IMR-90 (cell line): ENCODE data around the gene VDAC1. TPM values are rescaled to one million over a fixed set of nuclear protein-coding genes. Genes with fewer than 3 reads are reported as not detected.

Experiments
- ATAC-seq: fragments of 200-7000 bp; cut with Tn5 transposase; 2 replicates; pipeline ENCODE4 v1.9.1; 2020; ENCODE audit warnings: low read depth, mild to moderate bottlenecking, moderate library complexity
- BruUV-seq: library from RNA; stranded (reverse); fragments of 400-500 nt; replicated peaks from 2 replicates; lab custom pipeline; 2021; lab: Mats Ljungman, UMichigan
- CTCF ChIA-PET: fragments of 300-600 bp; formaldehyde crosslinking; extraction: SDS; loops from one replicate; lab custom pipeline; 2021; ENCODE audit warnings: antibody characterized with exemption; lab: Yijun Ruan, JAX
- POLR2A ChIA-PET: fragments of 300-600 bp; sonication (Branson Sonifier 250); formaldehyde crosslinking; loops from one replicate; lab custom pipeline; 2022; ENCODE audit warnings: antibody characterized with exemption; ENCODE audit not compliant: unreplicated experiment; lab: Charles Lee
- DNase-seq: peaks from one replicate; pipeline ENCODE4 v3.0.0; 2013
- H2AFZ ChIP-seq: replicated peaks from 2 replicates; pipeline ENCODE3; 2013; ENCODE audit warnings: low read length, mild to moderate bottlenecking; ENCODE audit not compliant: poor library complexity
- H2AK5ac ChIP-seq: 2 replicates; pipeline ENCODE4 v1.6.1; 2013; ENCODE audit warnings: low read depth, low read length, inconsistent platforms
- H2AK9ac ChIP-seq: replicated peaks from 2 replicates; pipeline ENCODE3; 2013; ENCODE audit warnings: mild to moderate bottlenecking, low read depth, low read length, moderate library complexity; ENCODE audit not compliant: poor library complexity
- H2BK120ac ChIP-seq: 2 replicates; pipeline ENCODE4 v1.6.1; 2013; ENCODE audit warnings: low read depth, low read length, inconsistent platforms
- H2BK15ac ChIP-seq: 3 replicates; pipeline ENCODE4 v1.6.1; 2013; ENCODE audit warnings: low read depth, low read length, inconsistent platforms
- H2BK20ac ChIP-seq: 2 replicates; pipeline ENCODE4 v1.6.1; 2013; ENCODE audit warnings: low read depth, mild to moderate bottlenecking, inconsistent platforms, low read length, moderate library complexity
- H2BK5ac ChIP-seq: 2 replicates; pipeline ENCODE4 v1.6.1; 2013; ENCODE audit warnings: mild to moderate bottlenecking, low read depth, low read length, inconsistent platforms; ENCODE audit not compliant: poor library complexity, severe bottlenecking
- H3K14ac ChIP-seq: replicated peaks from 2 replicates; pipeline ENCODE4 v1.6.1; 2013; ENCODE audit warnings: low read depth, low read length, inconsistent platforms
- H3K18ac ChIP-seq: 2 replicates; pipeline ENCODE4 v1.6.1; 2013; ENCODE audit warnings: low read depth, low read length, control low read depth
- H3K23ac ChIP-seq: 2 replicates; pipeline ENCODE4 v1.6.1; 2013; ENCODE audit warnings: low read depth, low read length, inconsistent platforms
- H3K27ac ChIP-seq: 2 replicates; pipeline ENCODE4 v1.5.1; 2013; ENCODE audit warnings: mild to moderate bottlenecking, control low read depth, low read length; ENCODE audit not compliant: insufficient read depth
- H3K27me3 ChIP-seq: 2 replicates; pipeline ENCODE4 v1.6.1; 2013; ENCODE audit warnings: low read length; ENCODE audit not compliant: control insufficient read depth, insufficient read depth
- H3K36me3 ChIP-seq: 2 replicates; pipeline ENCODE4 v1.6.1; 2013; ENCODE audit warnings: low read length, mixed read lengths; ENCODE audit not compliant: control insufficient read depth, insufficient read depth
- H3K4ac ChIP-seq: 2 replicates; pipeline ENCODE4 v1.6.1; 2013; ENCODE audit warnings: low read depth, low read length, inconsistent platforms
- H3K4me1 ChIP-seq: 2 replicates; pipeline ENCODE4 v1.6.1; 2013; ENCODE audit warnings: low read length, mixed read lengths; ENCODE audit not compliant: control insufficient read depth, insufficient read depth
- H3K4me2 ChIP-seq: 2 replicates; pipeline ENCODE4 v1.6.1; 2013; ENCODE audit warnings: low read depth, mild to moderate bottlenecking, control low read depth, low read length, moderate library complexity
- H3K4me3 ChIP-seq: 2 replicates; pipeline ENCODE4 v1.5.1; 2013; ENCODE audit warnings: low read depth, mild to moderate bottlenecking, control low read depth, low read length, moderate library complexity; ENCODE audit not compliant: insufficient read depth
- H3K56ac ChIP-seq: 2 replicates; pipeline ENCODE4 v1.6.1; 2013; ENCODE audit warnings: low read length, inconsistent platforms; ENCODE audit not compliant: insufficient read depth; ENCODE audit errors: extremely low read depth
- H3K79me1 ChIP-seq, 2 experiments: 2 replicates each; pipeline ENCODE4 v1.6.1; 2013; ENCODE audit warnings: low read length in 2 of 2, inconsistent platforms in 1 of 2, low read depth in 1 of 2
- H3K9ac ChIP-seq: 2 replicates; pipeline ENCODE4 v1.6.1; 2013; ENCODE audit warnings: low read depth, low read length, control low read depth
- H3K9me1 ChIP-seq: 2 replicates; pipeline ENCODE4 v1.6.1; 2013; ENCODE audit warnings: low read length, inconsistent platforms; ENCODE audit not compliant: insufficient read depth
- H3K9me3 ChIP-seq: 2 replicates; pipeline ENCODE4 v1.6.1; 2013; ENCODE audit warnings: low read length; ENCODE audit not compliant: control insufficient read depth, insufficient read depth
- H4K20me1 ChIP-seq: 2 replicates; pipeline ENCODE4 v1.6.1; 2013; ENCODE audit warnings: low read length, inconsistent platforms; ENCODE audit not compliant: insufficient read depth
- H4K5ac ChIP-seq: 2 replicates; pipeline ENCODE4 v1.6.1; 2013; ENCODE audit warnings: mild to moderate bottlenecking, low read depth, low read length, control low read depth
- H4K8ac ChIP-seq, 2 experiments: 2 replicates each; pipeline ENCODE4 v1.6.1; 2013; ENCODE audit warnings: low read depth in 2 of 2, low read length in 2 of 2, control low read depth in 1 of 2, inconsistent platforms in 1 of 2
- H4K91ac ChIP-seq: 2 replicates; pipeline ENCODE4 v1.6.1; 2013; ENCODE audit warnings: low read depth, low read length, inconsistent platforms; ENCODE audit not compliant: insufficient read depth
- BHLHE40 ChIP-seq: fragments of 150-350 bp; IDR thresholded peaks from 2 replicates; pipeline ENCODE4 v1.6.1; 2016; ENCODE audit warnings: mild to moderate bottlenecking, low read depth, low read length
- CEBPB ChIP-seq: IDR thresholded peaks from 2 replicates; pipeline ENCODE4 v1.6.1; 2012; ENCODE audit warnings: low read depth, low read length, improper control_type of control experiment
- CHD1 ChIP-seq: IDR thresholded peaks from 2 replicates; pipeline ENCODE4 v1.6.1; 2012; ENCODE audit warnings: low read depth, low read length, improper control_type of control experiment
- FOS ChIP-seq: fragments of 150-350 bp; IDR thresholded peaks from 2 replicates; pipeline ENCODE4 v1.6.1; 2016; ENCODE audit warnings: low read depth, low read length
- MAFK ChIP-seq: IDR thresholded peaks from 2 replicates; pipeline ENCODE4 v1.6.1; 2012; ENCODE audit warnings: low read depth, low read length, improper control_type of control experiment
- MAZ ChIP-seq: IDR thresholded peaks from 2 replicates; pipeline ENCODE4 v1.6.1; 2012; ENCODE audit warnings: low read depth, mild to moderate bottlenecking, low read length, improper control_type of control experiment, moderate library complexity, borderline replicate concordance
- MXI1 ChIP-seq: IDR thresholded peaks from 2 replicates; pipeline ENCODE4 v1.6.1; 2012; ENCODE audit warnings: low read depth, mild to moderate bottlenecking, low read length, moderate library complexity, borderline replicate concordance
- POLR2A ChIP-seq: IDR thresholded peaks from 2 replicates; pipeline ENCODE4 v1.6.1; 2012; ENCODE audit warnings: mild to moderate bottlenecking, low read depth, low read length
- RAD21 ChIP-seq: IDR thresholded peaks from 2 replicates; pipeline ENCODE4 v1.6.1; 2012; ENCODE audit warnings: low read length, improper control_type of control experiment
- RCOR1 ChIP-seq: IDR thresholded peaks from 2 replicates; pipeline ENCODE4 v1.6.1; 2012; ENCODE audit warnings: mild to moderate bottlenecking, low read length, improper control_type of control experiment; ENCODE audit not compliant: insufficient replicate concordance
- RFX5 ChIP-seq: IDR thresholded peaks from 2 replicates; pipeline ENCODE4 v1.8.0; 2012; ENCODE audit warnings: low read depth, mild to moderate bottlenecking, low read length, moderate library complexity
- SMC3 ChIP-seq: fragments of 150-350 bp; IDR thresholded peaks from 2 replicates; pipeline ENCODE4 v1.6.1; 2016; ENCODE audit warnings: low read depth, mild to moderate bottlenecking, antibody characterized with exemption, low read length, moderate library complexity
- WGBS, 2 experiments: methylation state at CpG; one replicate each; pipeline versions ENCODE4 v1.1.5 to v1.1.7; 2013; ENCODE audit warnings: missing lambda C conversion rate in 2 of 2; ENCODE audit not compliant: insufficient read length in 1 of 2; ENCODE audit errors: extremely low coverage in 2 of 2; 5-methylcytosine and 5-hydroxymethylcytosine counted together
- dilution Hi-C: fragments of 300-500 bp; cut with HindIII; formaldehyde crosslinking; loops from one replicate; pipeline ENCODE4 v1.14.3; 2018; ENCODE audit warnings: low sequenced_read_pairs; ENCODE audit not compliant: unreplicated experiment
- in situ Hi-C: fragments of 300-500 bp; cut with MboI; formaldehyde crosslinking; loops from 3 replicates; pipeline ENCODE4 v1.14.3; 2019; ENCODE audit warnings: low sequenced_read_pairs, inconsistent platforms, mixed read lengths
- intact Hi-C: fragments of 100-400 bp; cut with micrococcal nuclease; formaldehyde crosslinking; loops from 2 replicates; pipeline ENCODE4 v1.10.0; 2022
- polyA plus RNA-seq, 3 experiments: library from polyadenylated mRNA; depleted of rRNA; stranded (reverse); fragments of >200 nt; gene quantifications; 2 replicates each; pipeline ENCODE4 v1.2.3, GENCODE V29; 2012; ENCODE audit warnings: low replicate concordance in 1 of 3
- total RNA-seq: library from RNA; depleted of rRNA; stranded (reverse); fragments of >200 nt; gene quantifications from 2 replicates; pipeline ENCODE4 v1.2.3, GENCODE V29; 2012
- TF ChIP-seq, protein P1 (sequence below): fragments of 150-350 bp; IDR thresholded peaks from 2 replicates; pipeline ENCODE4 v1.6.1; 2016; ENCODE audit warnings: low read depth, mild to moderate bottlenecking, low read length, moderate library complexity, borderline replicate concordance
- TF ChIP-seq, protein P2 (sequence below): conservative IDR thresholded peaks from 2 replicates; pipeline ENCODE4 v1.5.1; 2012; ENCODE audit warnings: mild to moderate bottlenecking, low read depth, low read length, improper control_type of control experiment
- TF ChIP-seq, protein P3 (sequence below): fragments of 150-350 bp; IDR thresholded peaks from 2 replicates; pipeline ENCODE4 v1.6.1; 2017; ENCODE audit warnings: mild to moderate bottlenecking, antibody characterized with exemption, low read length, low read depth

VDAC1 gene
- total and polyA plus RNA-seq, 2 of the 4 experiments (the other 2 are of a cell fraction): 289 to 365 TPM

DNA sequence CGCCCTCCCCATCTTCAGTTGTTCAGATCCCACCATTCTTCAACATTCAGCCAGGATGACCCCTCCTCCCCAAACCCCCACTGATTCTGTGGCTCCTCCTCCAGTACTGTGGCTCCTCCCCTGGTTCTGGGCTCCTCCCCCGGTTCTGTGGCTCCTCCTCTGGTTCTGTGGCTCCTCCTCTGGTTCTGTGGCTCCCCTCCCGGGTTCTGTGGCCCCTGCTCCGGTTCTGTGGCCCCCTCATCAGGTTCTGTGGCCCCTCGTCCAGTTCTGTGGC, 69.2 kb downstream of the VDAC1 start:
- ChIA-PET CTCF (no interaction called here), POLR2A (no interaction called here)
- Histone ChIP-seq H4K8ac (no peak overlapping the region), H2AK5ac (no peak overlapping the region), H2AFZ (no peak overlapping the region), H3K4me2 (no peak overlapping the region), H2AK9ac (no peak overlapping the region), H4K91ac (no peak overlapping the region), H3K9ac (no peak overlapping the region), H2BK20ac (no peak overlapping the region), H3K9me1 (no peaks in the 10 kb centered on the region), H3K27ac (no peak overlapping the region), H3K23ac (no peak overlapping the region), H3K56ac (no peak overlapping the region), H3K14ac (no peak overlapping the region), H3K27me3 (peaks cover 32% of the 10 kb centered on the region), H3K4ac (no peak overlapping the region), H4K5ac (no peak overlapping the region), H4K20me1 (no peaks in the 10 kb centered on the region), H3K79me1 (no peaks in the 10 kb centered on the region), H2BK5ac (no peak overlapping the region), H3K4me1 (no peaks in the 10 kb centered on the region), H2BK120ac (no peak overlapping the region), H3K18ac (no peak overlapping the region), H2BK15ac (no peak overlapping the region), H3K9me3 (peaks cover 1% of the 10 kb centered on the region; the same call in 1 of the 2 replicates), H3K4me3 (no peak overlapping the region), H3K36me3 (no peaks in the 10 kb centered on the region)
- dilution Hi-C loops (no loop called here), in situ Hi-C loops (no loop called here), intact Hi-C loops (no loop called here)
- WGBS, 2 experiments: 49% methylated on average over 4 of the region's 5 CpGs; no CpG with 5 or more reads in 1 of the 2 experiments
- no TSS peak for BruUV-seq
- no peak for DNase-seq
- no peak for TF ChIP-seq RAD21
- no peak for TF ChIP-seq RCOR1
- no peak for TF ChIP-seq POLR2A
- TF ChIP-seq, protein P1, sequence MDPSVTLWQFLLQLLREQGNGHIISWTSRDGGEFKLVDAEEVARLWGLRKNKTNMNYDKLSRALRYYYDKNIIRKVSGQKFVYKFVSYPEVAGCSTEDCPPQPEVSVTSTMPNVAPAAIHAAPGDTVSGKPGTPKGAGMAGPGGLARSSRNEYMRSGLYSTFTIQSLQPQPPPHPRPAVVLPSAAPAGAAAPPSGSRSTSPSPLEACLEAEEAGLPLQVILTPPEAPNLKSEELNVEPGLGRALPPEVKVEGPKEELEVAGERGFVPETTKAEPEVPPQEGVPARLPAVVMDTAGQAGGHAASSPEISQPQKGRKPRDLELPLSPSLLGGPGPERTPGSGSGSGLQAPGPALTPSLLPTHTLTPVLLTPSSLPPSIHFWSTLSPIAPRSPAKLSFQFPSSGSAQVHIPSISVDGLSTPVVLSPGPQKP: no peak
- TF ChIP-seq RFX5: no peak
- TF ChIP-seq MAZ: no peak
- TF ChIP-seq CHD1: no peak
- TF ChIP-seq CEBPB: no peak
- no peak for TF ChIP-seq MAFK
- no peak for TF ChIP-seq MXI1
- TF ChIP-seq, protein P2, sequence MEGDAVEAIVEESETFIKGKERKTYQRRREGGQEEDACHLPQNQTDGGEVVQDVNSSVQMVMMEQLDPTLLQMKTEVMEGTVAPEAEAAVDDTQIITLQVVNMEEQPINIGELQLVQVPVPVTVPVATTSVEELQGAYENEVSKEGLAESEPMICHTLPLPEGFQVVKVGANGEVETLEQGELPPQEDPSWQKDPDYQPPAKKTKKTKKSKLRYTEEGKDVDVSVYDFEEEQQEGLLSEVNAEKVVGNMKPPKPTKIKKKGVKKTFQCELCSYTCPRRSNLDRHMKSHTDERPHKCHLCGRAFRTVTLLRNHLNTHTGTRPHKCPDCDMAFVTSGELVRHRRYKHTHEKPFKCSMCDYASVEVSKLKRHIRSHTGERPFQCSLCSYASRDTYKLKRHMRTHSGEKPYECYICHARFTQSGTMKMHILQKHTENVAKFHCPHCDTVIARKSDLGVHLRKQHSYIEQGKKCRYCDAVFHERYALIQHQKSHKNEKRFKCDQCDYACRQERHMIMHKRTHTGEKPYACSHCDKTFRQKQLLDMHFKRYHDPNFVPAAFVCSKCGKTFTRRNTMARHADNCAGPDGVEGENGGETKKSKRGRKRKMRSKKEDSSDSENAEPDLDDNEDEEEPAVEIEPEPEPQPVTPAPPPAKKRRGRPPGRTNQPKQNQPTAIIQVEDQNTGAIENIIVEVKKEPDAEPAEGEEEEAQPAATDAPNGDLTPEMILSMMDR: no peak
- TF ChIP-seq BHLHE40: no peak
- TF ChIP-seq, protein P3, sequence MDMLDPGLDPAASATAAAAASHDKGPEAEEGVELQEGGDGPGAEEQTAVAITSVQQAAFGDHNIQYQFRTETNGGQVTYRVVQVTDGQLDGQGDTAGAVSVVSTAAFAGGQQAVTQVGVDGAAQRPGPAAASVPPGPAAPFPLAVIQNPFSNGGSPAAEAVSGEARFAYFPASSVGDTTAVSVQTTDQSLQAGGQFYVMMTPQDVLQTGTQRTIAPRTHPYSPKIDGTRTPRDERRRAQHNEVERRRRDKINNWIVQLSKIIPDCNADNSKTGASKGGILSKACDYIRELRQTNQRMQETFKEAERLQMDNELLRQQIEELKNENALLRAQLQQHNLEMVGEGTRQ: no peak
- no peak for TF ChIP-seq SMC3
- TF ChIP-seq FOS: no peak
- ATAC-seq: no peak
